ENCODE results near the gene ZNF236. TPM values are rescaled to one million over a fixed set of nuclear protein-coding genes. Genes with fewer than 3 reads are reported as not detected.
A peak's percentile ranks its signal among the peaks of the same experiment; 100 is the strongest.

ZNF236 gene
- total and polyA plus RNA-seq, 10 of the 15 experiments (the other 5 are each of a cell fraction or from before 2014, with no cell fraction given): 1.0 to 14.4 (median 5.9) TPM

DNA sequence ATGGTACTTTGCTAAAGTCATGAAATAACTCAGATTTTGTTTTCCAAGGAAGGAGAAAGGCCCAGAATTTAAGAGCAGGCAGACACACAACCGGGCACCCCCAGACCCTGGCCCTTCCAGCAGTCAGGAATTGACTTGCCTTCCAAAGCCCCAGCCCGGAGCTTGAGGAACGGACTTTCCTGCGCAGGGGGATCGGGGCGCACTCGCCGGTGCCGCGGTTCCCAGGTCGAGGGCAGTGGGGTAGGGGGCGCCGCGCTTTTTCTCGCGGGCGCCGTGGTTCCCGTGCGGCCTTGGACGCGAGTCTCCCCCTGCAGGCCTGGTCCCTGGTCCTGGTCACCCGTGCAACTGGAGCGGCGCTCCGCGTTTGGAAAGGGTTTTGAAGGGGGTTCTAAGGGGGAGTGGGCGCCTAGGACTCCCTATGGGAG is 1.2 kb downstream of the ZNF236 start (continued):
- TF ChIP-seq, protein P1, sequence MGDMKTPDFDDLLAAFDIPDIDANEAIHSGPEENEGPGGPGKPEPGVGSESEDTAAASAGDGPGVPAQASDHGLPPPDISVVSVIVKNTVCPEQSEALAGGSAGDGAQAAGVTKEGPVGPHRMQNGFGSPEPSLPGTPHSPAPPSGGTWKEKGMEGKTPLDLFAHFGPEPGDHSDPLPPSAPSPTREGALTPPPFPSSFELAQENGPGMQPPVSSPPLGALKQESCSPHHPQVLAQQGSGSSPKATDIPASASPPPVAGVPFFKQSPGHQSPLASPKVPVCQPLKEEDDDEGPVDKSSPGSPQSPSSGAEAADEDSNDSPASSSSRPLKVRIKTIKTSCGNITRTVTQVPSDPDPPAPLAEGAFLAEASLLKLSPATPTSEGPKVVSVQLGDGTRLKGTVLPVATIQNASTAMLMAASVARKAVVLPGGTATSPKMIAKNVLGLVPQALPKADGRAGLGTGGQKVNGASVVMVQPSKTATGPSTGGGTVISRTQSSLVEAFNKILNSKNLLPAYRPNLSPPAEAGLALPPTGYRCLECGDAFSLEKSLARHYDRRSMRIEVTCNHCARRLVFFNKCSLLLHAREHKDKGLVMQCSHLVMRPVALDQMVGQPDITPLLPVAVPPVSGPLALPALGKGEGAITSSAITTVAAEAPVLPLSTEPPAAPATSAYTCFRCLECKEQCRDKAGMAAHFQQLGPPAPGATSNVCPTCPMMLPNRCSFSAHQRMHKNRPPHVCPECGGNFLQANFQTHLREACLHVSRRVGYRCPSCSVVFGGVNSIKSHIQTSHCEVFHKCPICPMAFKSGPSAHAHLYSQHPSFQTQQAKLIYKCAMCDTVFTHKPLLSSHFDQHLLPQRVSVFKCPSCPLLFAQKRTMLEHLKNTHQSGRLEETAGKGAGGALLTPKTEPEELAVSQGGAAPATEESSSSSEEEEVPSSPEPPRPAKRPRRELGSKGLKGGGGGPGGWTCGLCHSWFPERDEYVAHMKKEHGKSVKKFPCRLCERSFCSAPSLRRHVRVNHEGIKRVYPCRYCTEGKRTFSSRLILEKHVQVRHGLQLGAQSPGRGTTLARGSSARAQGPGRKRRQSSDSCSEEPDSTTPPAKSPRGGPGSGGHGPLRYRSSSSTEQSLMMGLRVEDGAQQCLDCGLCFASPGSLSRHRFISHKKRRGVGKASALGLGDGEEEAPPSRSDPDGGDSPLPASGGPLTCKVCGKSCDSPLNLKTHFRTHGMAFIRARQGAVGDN (IDR thresholded peaks at IDR 0.05): no peak
- TF ChIP-seq SIN3A (IDR thresholded peaks at IDR 0.05; ENCODE audit: low read depth, low read length) (0 out of 2 replicates have a peak, but pooled peaks have one; percentile 2), MTA3 (IDR thresholded peaks at IDR 0.05; ENCODE audit: borderline replicate concordance, low read length) (no peak)
- TF ChIP-seq, protein P2, sequence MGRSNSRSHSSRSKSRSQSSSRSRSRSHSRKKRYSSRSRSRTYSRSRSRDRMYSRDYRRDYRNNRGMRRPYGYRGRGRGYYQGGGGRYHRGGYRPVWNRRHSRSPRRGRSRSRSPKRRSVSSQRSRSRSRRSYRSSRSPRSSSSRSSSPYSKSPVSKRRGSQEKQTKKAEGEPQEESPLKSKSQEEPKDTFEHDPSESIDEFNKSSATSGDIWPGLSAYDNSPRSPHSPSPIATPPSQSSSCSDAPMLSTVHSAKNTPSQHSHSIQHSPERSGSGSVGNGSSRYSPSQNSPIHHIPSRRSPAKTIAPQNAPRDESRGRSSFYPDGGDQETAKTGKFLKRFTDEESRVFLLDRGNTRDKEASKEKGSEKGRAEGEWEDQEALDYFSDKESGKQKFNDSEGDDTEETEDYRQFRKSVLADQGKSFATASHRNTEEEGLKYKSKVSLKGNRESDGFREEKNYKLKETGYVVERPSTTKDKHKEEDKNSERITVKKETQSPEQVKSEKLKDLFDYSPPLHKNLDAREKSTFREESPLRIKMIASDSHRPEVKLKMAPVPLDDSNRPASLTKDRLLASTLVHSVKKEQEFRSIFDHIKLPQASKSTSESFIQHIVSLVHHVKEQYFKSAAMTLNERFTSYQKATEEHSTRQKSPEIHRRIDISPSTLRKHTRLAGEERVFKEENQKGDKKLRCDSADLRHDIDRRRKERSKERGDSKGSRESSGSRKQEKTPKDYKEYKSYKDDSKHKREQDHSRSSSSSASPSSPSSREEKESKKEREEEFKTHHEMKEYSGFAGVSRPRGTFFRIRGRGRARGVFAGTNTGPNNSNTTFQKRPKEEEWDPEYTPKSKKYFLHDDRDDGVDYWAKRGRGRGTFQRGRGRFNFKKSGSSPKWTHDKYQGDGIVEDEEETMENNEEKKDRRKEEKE (IDR thresholded peaks at IDR 0.05): no peak
